ENCODE results near the gene PCNX2. TPM values are rescaled to one million over a fixed set of nuclear protein-coding genes. Genes with fewer than 3 reads are reported as not detected.

PCNX2 gene
- total RNA-seq, 2 donors from 2014 or later: 8.4 to 23.2 TPM

GRCh38 chr1:233080286-233080685 lies 215.2 kb downstream of the PCNX2 start:
- H3K4me1 ChIP-seq (replicated peaks): no peaks in the 10 kb centered on the region
- whole genome bisulfite sequencing: 91% methylated on average over 3 of the region's 3 CpGs
- no peak for DNase-seq (ENCODE audit: low spot score)
- no peaks in the 10 kb centered on the region for H3K36me3 ChIP-seq
- no peaks in the 10 kb centered on the region for H3K27me3 ChIP-seq (replicated peaks; ENCODE audit: insufficient read depth)
- H3K27ac ChIP-seq: no peak overlapping the region
- TF ChIP-seq POLR2AphosphoS5 (IDR thresholded peaks at IDR 0.05) (no peak), CTCF (IDR thresholded peaks at IDR 0.05) (no peak), POLR2A (IDR thresholded peaks at IDR 0.05) (no peak)
- H3K4me3 ChIP-seq: no peak overlapping the region
- no peaks in the 10 kb centered on the region for H3K9me3 ChIP-seq
- intact Hi-C loops (cut with DNase I): no loop called here

- DNase-seq (ENCODE audit: low spot score): no peak
- Histone ChIP-seq H3K4me1 (replicated peaks) (no peaks in the 10 kb centered on the region), H3K9me3 (no peaks in the 10 kb centered on the region), H3K36me3 (no peaks in the 10 kb centered on the region), H3K27me3 (replicated peaks; ENCODE audit: insufficient read depth) (no peaks in the 10 kb centered on the region), H3K27ac (no peak overlapping the region), H3K4me3 (no peak overlapping the region)
- 91% methylated on average over 4 of the region's 4 CpGs for WGBS
- TF ChIP-seq CTCF (IDR thresholded peaks at IDR 0.05): no peak
- no peak for TF ChIP-seq POLR2AphosphoS5 (IDR thresholded peaks at IDR 0.05)
- no peak for TF ChIP-seq POLR2A (IDR thresholded peaks at IDR 0.05)
- intact Hi-C loops (cut with DNase I): no loop called here
Observed at GRCh38 chr1:233079574-233079973, 216.0 kb downstream of the PCNX2 start.

GRCh38 chr1:233078396-233078795 lies 217.1 kb downstream of the PCNX2 start:
- Histone ChIP-seq H3K9me3 (no peaks in the 10 kb centered on the region), H3K27me3 (replicated peaks; ENCODE audit: insufficient read depth) (no peaks in the 10 kb centered on the region), H3K4me3 (no peak overlapping the region), H3K36me3 (no peaks in the 10 kb centered on the region), H3K27ac (no peak overlapping the region), H3K4me1 (replicated peaks) (no peaks in the 10 kb centered on the region)
- WGBS: 54% methylated on average over 6 of the region's 6 CpGs
- intact Hi-C loops (cut with DNase I): no loop called here
- TF ChIP-seq POLR2AphosphoS5 (IDR thresholded peaks at IDR 0.05): no peak
- no peak for TF ChIP-seq POLR2A (IDR thresholded peaks at IDR 0.05)
- no peak for TF ChIP-seq CTCF (IDR thresholded peaks at IDR 0.05)
- DNase-seq (ENCODE audit: low spot score): no peak

GRCh38 chr1:233075915-233076295 lies 219.6 kb downstream of the PCNX2 start:
- DNase-seq (ENCODE audit: low spot score): no peak
- TF ChIP-seq POLR2A (IDR thresholded peaks at IDR 0.05) (no peak), POLR2AphosphoS5 (IDR thresholded peaks at IDR 0.05) (no peak), CTCF (IDR thresholded peaks at IDR 0.05) (no peak)
- no peaks in the 10 kb centered on the region for H3K36me3 ChIP-seq
- no peak overlapping the region for H3K4me3 ChIP-seq
- WGBS: 51% methylated on average over 1 of the region's 1 CpG
- intact Hi-C loops (cut with DNase I): no loop called here
- H3K9me3 ChIP-seq: no peaks in the 10 kb centered on the region
- H3K27me3 ChIP-seq (replicated peaks; ENCODE audit: insufficient read depth): no peaks in the 10 kb centered on the region
- H3K27ac ChIP-seq: no peak overlapping the region
- no peaks in the 10 kb centered on the region for H3K4me1 ChIP-seq (replicated peaks)

GRCh38 chr1:233066087-233066486 lies 229.4 kb downstream of the PCNX2 start:
- no peaks in the 10 kb centered on the region for H3K9me3 ChIP-seq
- no peaks in the 10 kb centered on the region for H3K36me3 ChIP-seq
- H3K27me3 ChIP-seq (replicated peaks; ENCODE audit: insufficient read depth): no peaks in the 10 kb centered on the region
- WGBS: 97% methylated on average over 2 of the region's 2 CpGs
- DNase-seq (ENCODE audit: low spot score): no peak
- H3K27ac ChIP-seq: no peak overlapping the region
- TF ChIP-seq POLR2AphosphoS5 (IDR thresholded peaks at IDR 0.05): no peak
- no peak for TF ChIP-seq POLR2A (IDR thresholded peaks at IDR 0.05)
- TF ChIP-seq CTCF (IDR thresholded peaks at IDR 0.05): no peak
- H3K4me3 ChIP-seq: no peak overlapping the region
- no peaks in the 10 kb centered on the region for H3K4me1 ChIP-seq (replicated peaks)
- intact Hi-C loops (cut with DNase I): no loop called here

All from prostate gland (tissue), 2 donors.